Body of pancreas (tissue), 4 donors: ENCODE results near the gene CHRND. TPM values are rescaled to one million over a fixed set of nuclear protein-coding genes. Genes with fewer than 3 reads are reported as not detected.
"Not testable (repeated sequence)": the region's sequence is repeated elsewhere in the genome, so short reads cannot be mapped to it uniquely, and the experiment has no call there.

ENCODE experiments used
- ATAC-seq: fragments of 150-250 bp; one replicate; pipeline ENCODE4 v1.9.1; 2016
- DNase-seq, 4 donors: peaks; one replicate each; pipeline ENCODE4 v3.0.0-alpha.2; 2019
- H3K27ac ChIP-seq, 4 donors: fragments of 200-600 bp; sonication (generic); 1 replicate in 3 of 4; 2 replicates in 1 of 4; pipeline versions ENCODE4 v1.5.1 to v1.6.1; 2016 to 2019; ENCODE audit warnings: mild to moderate bottlenecking in 1 of 4, mixed read lengths in 1 of 4, moderate library complexity in 1 of 4
- H3K27me3 ChIP-seq, 2 donors: fragments of 200-600 bp; sonication (generic); one replicate each; pipeline ENCODE4 v1.6.0; 2016; ENCODE audit warnings: mild to moderate bottlenecking in 1 of 2
- H3K36me3 ChIP-seq, 2 donors: fragments of 200-600 bp; sonication (generic); replicated peaks in 1 of 2; 2 replicates each; pipeline ENCODE4 v1.5.1; 2016; ENCODE audit warnings: low read depth in 2 of 2; ENCODE audit not compliant: insufficient read depth in 1 of 2
- H3K4me1 ChIP-seq: fragments of 200-600 bp; sonication (generic); one replicate; pipeline ENCODE4 v1.6.0; 2016
- H3K4me3 ChIP-seq, 2 donors: fragments of 200-600 bp; sonication (generic); 1 replicate in 1 of 2; 2 replicates in 1 of 2; pipeline ENCODE4 v1.5.1; 2016 to 2019
- H3K9me3 ChIP-seq, 3 donors: fragments of 200-600 bp; sonication (generic); 1 replicate in 2 of 3; 2 replicates in 1 of 3; pipeline ENCODE4 v1.5.1; 2016
- CTCF ChIP-seq, 7 experiments: fragments of 450-650 bp in 4 of 7; fragments of 200-600 bp in 3 of 7; sonication (generic) in 3 of 7; IDR thresholded peaks; one replicate each; pipeline ENCODE4 v1.5.1; 2016 to 2019; ENCODE audit warnings: antibody characterized with exemption in 7 of 7
- POLR2A ChIP-seq, 3 donors: fragments of 450-650 bp; IDR thresholded peaks; one replicate each; pipeline ENCODE4 v1.6.1; 2016; ENCODE audit warnings: antibody characterized with exemption in 3 of 3, mild to moderate bottlenecking in 2 of 3
- WGBS, 2 donors: methylation state at CpG; one replicate each; pipeline ENCODE4 v1.1.5; 2017; 5-methylcytosine and 5-hydroxymethylcytosine counted together
- intact Hi-C: fragments of 100-400 bp; cut with DNase I; formaldehyde crosslinking; loops from one replicate; pipeline ENCODE4 v1.15.1; 2023
- total RNA-seq, 2 donors: library from RNA; depleted of rRNA; stranded (reverse); fragments of >200 nt; gene quantifications; one replicate each; pipeline ENCODE4 v1.1.0, GENCODE V29; 2016

The CHRND gene
- total RNA-seq, 2 donors from 2014 or later, result not detected

GRCh38 chr2:232563580-232563979 lies 37.6 kb downstream of the CHRND start:
- no peak for ATAC-seq
- intact Hi-C loops, result no loop called here

GRCh38 chr2:232567721-232568120 lies 41.8 kb downstream of the CHRND start:
- peaks cover 23% of the 10 kb centered on the region for H3K4me1 ChIP-seq
- H3K36me3 ChIP-seq, result peaks cover 0 to 24% of the 10 kb centered on the region in 2 donors
- DNase-seq (no peak), ATAC-seq (no peak)
- no peak overlapping the region for H3K4me3 ChIP-seq
- intact Hi-C loops, result no loop called here
- H3K9me3 ChIP-seq, result no peaks in the 10 kb centered on the region
- H3K27me3 ChIP-seq, result no peaks in the 10 kb centered on the region
- H3K27ac ChIP-seq, result no peak overlapping the region
- no peak for TF ChIP-seq POLR2A (IDR thresholded peaks at IDR 0.05)

More at GRCh38 chr2:232563580-232563979, 37.6 kb downstream of the CHRND start:
- peaks cover 0 to 19% of the 10 kb centered on the region in 2 donors for H3K36me3 ChIP-seq
- H3K9me3 ChIP-seq, result no peaks in the 10 kb centered on the region
- DNase-seq, result no peak
- 42 to 78% methylated on average over 3 of the region's 3 CpGs for WGBS, 2 donors
- H3K4me3 ChIP-seq, result no peak overlapping the region
- H3K27me3 ChIP-seq, result no peaks in the 10 kb centered on the region
- no peak overlapping the region for H3K27ac ChIP-seq
- TF ChIP-seq POLR2A (IDR thresholded peaks at IDR 0.05), result no peak
- TF ChIP-seq CTCF (IDR thresholded peaks at IDR 0.05), result no peak
- no peaks in the 10 kb centered on the region for H3K4me1 ChIP-seq

GRCh38 chr2:232568161-232568560 lies 42.2 kb downstream of the CHRND start:
- intact Hi-C loops, result no loop called here
- DNase-seq (no peak), ATAC-seq (no peak)
- no peak overlapping the region for H3K27ac ChIP-seq
- H3K27me3 ChIP-seq, result no peaks in the 10 kb centered on the region
- WGBS, 2 donors, result 72 to 74% methylated on average over 5 of the region's 5 CpGs
- TF ChIP-seq POLR2A (IDR thresholded peaks at IDR 0.05), result no peak
- TF ChIP-seq CTCF (IDR thresholded peaks at IDR 0.05), result no peak
- no peak overlapping the region for H3K4me3 ChIP-seq
- peaks cover 23% of the 10 kb centered on the region for H3K4me1 ChIP-seq
- peaks cover 0 to 24% of the 10 kb centered on the region in 2 donors for H3K36me3 ChIP-seq
- no peaks in the 10 kb centered on the region for H3K9me3 ChIP-seq

GRCh38 chr2:232569541-232569940 lies 43.6 kb downstream of the CHRND start:
- WGBS, 2 donors, result 96 to 97% methylated on average over 9 of the region's 9 CpGs
- peaks cover 0 to 23% of the 10 kb centered on the region in 2 donors for H3K36me3 ChIP-seq
- ATAC-seq (no peak), DNase-seq (no peak)
- H3K27me3 ChIP-seq, result no peaks in the 10 kb centered on the region
- peaks cover 28% of the 10 kb centered on the region for H3K4me1 ChIP-seq
- no peaks in the 10 kb centered on the region for H3K9me3 ChIP-seq
- H3K4me3 ChIP-seq, result no peak overlapping the region
- no peak for TF ChIP-seq POLR2A (IDR thresholded peaks at IDR 0.05)
- no peak for TF ChIP-seq CTCF (IDR thresholded peaks at IDR 0.05)
- intact Hi-C loops, result no loop called here
- no peak overlapping the region for H3K27ac ChIP-seq

- H3K4me3 ChIP-seq, intact Hi-C loops, H3K27me3 ChIP-seq, ATAC-seq, H3K9me3 ChIP-seq, DNase-seq: not testable (repeated sequence)
- Histone ChIP-seq H3K36me3 (peaks cover 0 to 22% of the 10 kb centered on the region in 2 donors), H3K27ac (peak overlapping the region in 2 of 4 donors; percentile 12 to 33), H3K4me1 (peaks cover 28% of the 10 kb centered on the region)
- WGBS, 2 donors, result 96 to 98% methylated on average over 6 of the region's 6 CpGs
These were observed 44.5 kb downstream of the CHRND start for GRCh38 chr2:232570481-232570880.

- DNase-seq (peak in 3 of 4 donors; percentile 20 to 50 (median 22)), ATAC-seq (peak; percentile 62)
- TF ChIP-seq CTCF (IDR thresholded peaks at IDR 0.05) (no peak), POLR2A (IDR thresholded peaks at IDR 0.05) (no peak)
- 69 to 72% methylated on average over 7 of the region's 7 CpGs for WGBS, 2 donors
- Histone ChIP-seq H3K36me3 (peaks cover 0 to 18% of the 10 kb centered on the region in 2 donors), H3K4me3 (no peak overlapping the region), H3K27me3 (no peaks in the 10 kb centered on the region), H3K4me1 (peaks cover 28% of the 10 kb centered on the region), H3K9me3 (no peaks in the 10 kb centered on the region), H3K27ac (peak overlapping the region in 2 of 4 donors; percentile 12 to 33)
- intact Hi-C loops, result no loop called here
These were observed 45.1 kb downstream of the CHRND start for GRCh38 chr2:232571026-232571474.
